IPS-11a (cell line): ENCODE results near the gene ERFL.

ENCODE experiments used
- H3K4me3 ChIP-seq: one replicate; pipeline ENCODE4 v1.5.1; 2013; ENCODE audit warnings: low read depth, low read length, control low read depth

The ERFL gene

DNA sequence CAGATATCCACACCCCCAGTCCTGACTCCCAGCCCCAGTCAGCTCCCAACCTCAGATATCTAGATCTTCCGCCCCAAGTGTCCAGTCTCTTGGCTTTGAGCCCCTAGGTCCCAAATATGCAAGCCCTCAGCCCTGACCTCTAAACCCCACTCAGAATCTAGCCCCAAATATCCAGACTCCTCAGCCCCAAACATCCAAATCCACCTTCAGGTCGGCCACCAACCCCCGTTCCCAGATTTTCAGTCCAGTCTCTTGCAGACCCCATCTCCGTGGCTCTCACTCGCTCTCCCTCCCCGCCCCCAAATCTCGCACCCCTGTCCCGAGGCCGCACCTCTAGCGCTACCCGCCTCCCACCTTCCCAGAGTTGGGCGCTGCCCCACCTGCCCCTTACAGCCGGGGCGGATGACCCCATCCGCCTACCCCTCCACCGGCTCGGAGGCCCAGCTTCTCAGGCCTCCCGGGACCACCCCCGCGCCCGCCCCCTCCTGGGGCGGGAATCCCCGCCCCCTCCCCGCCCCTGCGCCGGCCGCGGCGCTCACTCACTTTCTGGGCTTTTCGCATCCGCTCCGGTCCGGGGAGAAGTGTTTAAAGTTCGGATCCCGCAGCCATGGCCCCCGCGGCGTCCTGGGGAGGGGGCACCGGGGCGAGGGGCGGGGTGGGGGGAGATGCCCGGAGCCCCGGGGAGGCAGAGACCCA, 604 bp downstream of the ERFL start:
- peak overlapping the region; percentile 34 for H3K4me3 ChIP-seq

DNA sequence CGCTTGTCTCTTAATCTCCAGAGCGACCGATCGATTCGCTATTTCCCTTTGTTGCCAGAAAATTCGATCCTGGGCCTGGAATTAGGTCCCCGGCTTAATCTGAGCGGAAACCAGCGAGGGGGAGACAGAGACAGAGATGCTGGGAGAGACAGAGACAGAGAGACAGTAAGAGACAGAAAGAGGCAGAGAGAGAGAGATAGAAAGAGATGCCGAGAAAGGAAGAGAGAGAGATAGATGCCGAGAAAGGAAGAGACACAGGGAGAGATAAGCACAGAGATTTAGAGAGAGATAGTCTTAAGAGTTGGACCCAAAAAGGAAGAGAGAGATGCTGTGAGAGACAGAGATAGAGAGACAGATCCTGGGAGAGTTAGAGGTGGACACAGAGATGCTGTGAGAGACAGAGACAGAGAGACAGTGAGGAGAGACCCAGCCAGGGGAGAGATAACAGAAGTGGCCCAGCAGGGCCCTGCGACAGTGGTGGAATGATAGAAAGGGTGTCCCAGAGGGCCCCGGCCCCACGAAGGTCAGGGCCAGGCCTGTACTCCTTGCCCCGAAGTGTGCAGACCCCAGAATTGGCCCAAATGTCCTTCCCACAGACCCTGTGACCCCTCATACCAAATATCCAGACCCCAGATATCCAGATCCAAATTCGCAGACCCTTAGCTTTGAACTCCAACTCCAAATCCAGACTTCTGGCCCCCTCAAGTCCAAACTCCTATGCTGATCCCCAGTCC, 1.3 kb downstream of the ERFL start:
- no peak overlapping the region for H3K4me3 ChIP-seq

DNA sequence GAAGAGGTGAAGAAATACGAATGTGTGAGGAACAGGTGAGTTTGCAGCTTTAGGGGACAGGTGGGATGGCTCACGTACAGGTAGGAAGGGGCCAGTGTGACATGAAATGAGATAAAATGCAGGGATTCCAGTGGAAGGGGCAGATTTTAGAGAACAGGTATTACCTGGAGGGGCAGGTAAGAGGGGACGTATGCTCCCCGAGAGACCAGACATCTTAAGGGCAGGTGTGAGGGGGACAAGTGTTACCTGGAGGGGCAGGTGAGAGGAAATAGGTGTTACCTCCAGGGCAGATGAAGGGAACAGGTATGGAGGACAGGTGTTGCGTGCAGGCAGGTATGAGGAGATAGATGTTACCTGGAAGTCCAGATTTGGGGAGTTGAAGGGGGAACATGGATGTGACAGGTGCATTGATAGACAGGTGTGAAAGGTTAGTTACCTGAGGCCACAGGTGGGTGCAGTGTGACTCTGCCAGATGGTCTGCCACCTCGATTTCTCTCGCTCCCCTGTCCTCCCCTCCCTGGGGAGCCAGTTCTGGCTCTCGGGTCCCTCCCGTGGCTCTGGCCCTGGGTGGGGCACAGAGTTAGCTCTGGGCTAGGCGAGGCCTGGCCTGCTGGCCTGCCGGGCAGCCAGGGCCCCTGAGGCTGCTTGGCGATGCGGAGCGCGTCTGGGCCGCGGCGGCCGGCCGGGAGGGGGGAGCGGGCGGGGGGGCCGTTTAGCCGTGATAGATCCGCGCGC, 2.1 kb downstream of the ERFL start:
- H3K4me3 ChIP-seq: no peak overlapping the region

DNA sequence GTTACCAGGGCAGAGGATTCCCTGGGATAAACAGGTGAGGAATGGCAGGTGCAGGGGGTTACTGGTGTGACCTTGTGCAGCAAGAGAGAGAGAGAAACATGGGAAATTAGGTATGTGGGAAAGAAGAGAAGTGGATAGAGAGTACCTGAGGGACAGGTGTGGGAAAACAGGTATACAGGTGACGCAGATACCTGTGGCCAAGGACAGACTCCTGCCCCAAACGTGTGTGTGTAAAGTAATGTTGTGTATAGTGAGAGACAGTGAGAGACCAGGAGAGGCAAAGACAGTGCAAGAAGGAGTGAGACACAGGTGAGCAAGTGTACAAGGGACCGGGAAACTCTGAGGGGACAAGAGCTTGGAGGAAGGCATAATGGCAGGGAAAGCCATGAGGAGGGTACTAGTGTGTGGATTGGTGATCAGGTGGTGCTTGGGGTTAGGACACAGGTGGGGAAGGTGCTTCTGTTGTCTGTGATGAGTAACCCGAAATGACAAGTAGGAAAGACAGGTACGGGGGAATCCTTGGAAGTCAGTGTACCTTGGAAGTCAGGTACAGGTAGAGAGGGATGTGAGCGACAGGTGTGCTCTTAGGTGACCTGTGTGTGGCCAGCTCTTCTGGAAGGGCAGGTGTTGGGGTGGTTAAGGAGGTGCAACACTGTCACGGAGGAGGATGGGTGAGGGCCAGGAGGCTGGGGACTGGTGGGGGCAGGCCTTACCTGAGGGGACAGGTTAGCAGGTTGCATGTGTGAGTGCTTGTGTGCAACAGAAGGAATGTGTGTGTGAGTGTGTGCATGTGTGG, 2.8 kb downstream of the ERFL start:
- H3K4me3 ChIP-seq: no peak overlapping the region

DNA sequence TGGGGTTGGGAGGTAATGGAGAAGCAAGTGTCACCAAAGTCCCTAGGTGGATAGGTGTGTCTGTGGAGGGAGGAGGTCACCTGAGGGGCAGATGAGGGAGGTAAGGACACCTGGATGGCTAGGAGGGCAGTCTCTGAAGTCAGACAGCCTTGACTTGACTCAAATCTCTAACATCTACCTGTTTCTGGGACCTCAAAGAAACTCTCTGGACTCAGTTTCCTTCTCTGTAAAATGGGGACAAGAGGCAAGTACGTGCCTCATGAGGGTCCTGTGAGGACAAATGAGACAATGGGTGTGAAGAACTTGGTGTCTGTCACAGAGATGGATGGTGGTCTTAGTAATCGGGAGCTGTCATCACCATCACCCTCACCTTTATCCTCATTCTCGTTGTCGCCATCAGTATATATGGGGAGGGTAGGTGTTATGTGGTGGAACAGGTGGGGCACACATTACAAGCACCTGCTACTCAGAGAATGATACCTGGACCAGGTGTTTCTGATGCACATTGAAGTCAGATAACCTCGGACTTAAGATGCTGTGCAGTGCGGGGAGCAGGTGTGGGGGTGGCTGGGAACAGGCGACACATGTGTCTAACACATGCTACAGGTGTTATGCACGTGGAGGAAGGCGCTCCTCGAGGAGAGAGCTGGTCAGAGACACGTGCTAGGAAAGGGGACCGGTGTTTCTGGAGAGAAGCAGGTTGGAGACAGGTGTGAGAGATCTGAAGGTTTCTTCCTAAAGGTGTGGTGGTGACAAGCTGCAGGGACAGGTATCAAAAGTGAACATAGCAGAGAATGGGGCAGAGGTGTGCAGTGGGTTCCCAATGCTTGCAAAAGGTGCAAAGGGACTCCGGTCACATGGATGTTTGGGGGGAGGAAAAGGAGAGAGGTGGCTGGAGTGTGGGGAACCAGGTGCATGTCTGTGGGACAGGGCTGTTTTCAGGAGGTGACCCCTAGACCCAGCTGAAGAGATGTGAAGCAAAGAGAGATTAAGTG, 3.8 kb downstream of the ERFL start:
- no peak overlapping the region for H3K4me3 ChIP-seq

DNA sequence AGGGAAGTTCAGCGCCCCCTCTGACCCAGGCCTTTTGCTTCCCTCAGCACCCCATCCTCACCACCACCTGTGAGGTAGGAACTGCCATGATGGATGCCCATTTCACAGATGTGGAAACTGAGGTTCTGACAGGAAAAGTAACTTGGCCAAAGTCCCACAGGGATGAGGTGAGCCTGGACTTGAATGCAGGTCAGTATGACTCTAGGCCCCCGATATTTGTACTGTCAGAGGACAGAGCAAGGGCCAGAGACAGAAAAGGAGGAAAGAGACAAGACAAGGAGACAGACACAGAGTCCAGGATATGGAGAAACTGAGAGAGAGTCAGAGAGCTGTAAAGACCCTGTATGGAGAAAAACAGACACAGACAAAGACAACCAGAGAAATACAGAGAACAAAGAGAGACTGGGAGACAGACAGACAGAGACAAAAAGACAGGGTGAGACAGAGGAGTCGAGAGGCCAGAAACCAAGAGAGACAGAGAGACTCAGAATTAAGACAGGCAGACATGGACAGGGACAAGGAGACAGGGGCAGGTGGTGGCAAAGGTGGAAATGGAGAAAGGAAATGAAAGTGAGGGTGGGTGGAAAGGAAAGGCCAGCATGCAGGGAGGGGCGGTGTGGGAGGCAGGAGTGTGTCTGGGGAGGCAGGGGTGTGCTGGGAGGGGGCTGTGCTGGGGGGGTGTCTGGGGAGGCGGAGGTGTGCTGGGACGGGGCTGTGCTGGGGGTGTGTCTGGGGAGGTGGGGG, 5.0 kb downstream of the ERFL start:
- no peak overlapping the region for H3K4me3 ChIP-seq

DNA sequence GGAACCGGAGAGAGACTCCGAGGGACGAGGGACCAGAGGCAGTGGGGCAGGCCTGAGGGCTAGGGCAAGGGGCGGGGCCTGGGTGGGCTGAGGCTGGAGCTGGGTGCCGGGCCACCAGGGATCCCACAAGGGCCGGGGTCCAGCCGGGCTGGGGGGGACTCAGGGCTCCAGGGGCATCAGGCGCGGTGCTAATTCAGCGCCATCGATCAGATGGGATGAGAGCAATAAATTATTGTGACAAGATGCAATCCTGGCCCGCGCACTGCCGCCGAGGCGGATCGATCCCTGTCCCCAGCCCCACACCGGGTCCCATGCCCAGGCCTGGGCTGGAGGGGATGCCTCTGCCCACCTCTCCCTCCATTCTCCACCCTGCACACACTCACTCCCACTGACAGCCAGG, 5.7 kb downstream of the ERFL start:
- no peak overlapping the region for H3K4me3 ChIP-seq

DNA sequence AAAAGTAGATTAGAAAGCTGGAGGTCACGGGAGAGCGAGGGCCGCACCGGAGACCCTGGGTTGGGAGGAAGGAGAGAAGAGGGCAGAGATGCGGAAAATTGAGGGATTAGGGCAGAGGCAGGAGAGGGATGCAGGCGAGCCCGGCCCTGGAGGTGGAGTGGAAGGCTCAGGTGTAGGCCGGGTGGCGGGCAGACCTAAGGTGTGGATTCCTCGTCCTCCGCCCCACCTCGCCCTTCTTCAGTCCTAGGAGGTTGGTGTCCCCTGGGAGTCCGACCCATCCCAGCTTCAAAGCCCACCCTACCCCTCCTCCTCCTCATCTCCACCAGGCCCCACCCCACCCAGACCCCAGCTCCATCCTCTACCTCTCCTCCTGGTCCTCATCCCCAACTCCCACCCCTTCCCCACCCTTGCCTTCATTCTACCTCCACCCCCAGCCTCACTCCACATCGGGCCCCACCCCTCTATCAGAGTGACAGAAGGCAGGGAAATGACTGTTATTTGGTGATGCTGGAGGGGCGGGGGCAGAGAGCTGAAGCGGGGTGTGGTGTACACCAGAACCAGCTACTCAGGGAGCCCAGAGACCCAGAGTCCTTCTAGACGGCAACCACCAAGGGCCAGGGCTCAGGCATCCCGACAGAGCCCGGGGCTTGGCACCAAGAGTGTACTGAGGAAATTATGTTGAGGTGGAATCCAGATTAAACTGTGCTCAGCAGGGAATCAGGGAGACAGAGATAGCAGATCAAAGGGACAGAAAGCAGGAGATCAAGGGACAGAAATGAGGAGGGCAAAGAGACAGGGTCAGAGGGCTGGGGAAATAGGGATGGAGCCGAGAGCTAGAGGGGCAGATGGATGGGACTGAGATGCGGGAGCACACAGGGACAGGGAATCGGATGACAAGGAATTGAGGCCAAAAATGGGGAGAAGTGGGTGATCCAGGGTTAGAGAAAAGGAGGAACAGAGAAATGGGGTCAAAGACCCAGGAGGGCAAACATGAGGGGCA, 6.4 kb downstream of the ERFL start:
- no peak overlapping the region for H3K4me3 ChIP-seq

DNA sequence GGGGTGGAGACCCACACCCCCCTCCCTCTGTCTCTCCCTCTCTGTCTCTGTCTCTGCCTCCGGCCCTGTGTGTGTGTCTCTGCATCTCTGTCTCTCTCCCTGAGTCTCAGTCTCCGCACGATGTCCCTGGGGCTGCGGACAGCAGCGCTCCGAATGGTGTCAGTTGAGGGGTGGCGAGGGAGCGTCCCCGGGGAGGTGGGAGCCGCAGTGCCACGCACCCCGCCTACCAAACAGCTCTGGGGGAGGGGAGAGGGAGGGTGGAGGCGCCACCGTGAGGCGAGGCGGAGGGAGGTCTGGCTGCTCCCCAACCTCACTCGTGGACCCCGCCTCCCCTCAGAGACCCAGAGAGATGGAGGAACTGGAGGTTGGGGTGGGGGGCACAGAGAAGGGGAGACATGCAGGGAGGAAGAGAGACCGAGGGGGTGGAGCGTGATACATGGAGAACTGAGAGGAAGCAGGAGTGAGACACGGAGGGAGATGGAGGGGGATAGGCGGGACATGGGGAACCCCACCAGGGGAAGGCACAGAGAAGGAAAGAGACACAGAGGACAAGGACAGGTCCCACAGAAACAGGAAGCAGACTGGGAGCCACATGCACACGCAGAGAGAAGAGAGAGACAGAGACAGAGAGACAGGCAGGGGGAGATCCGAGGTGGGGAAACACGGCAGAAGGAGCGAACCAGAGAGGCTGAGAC, 7.2 kb downstream of the ERFL start:
- H3K4me3 ChIP-seq: no peak overlapping the region

DNA sequence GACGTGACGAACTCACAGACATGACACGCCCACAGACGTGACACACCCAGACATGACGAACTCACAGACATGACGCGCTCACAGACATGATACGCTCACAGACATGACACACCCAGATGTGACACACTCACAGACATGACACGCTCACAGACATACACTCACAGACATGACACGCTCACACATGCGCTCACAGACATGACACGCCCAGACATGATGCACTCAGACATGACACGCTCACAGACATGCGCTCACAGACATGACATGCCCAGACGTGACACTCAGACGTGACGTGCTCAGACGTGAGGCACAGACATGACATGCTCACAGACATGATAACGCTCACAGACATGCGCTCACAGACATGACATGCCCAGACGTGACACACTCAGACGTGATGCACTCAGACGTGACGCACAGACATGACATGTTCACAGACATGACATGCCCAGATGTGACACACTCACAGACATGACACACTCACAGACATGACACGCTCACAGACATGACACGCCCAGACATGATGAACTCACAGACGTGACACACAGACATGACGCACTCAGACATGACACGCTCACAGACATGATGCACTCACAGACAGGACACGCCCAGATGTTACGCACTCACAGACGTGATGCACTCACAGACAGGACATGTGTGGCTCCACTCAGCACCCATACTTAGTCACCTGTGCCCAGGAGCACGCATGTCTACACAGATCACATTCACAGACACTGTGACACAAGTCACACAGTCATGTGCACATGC, 8.1 kb downstream of the ERFL start:
- no peak overlapping the region for H3K4me3 ChIP-seq

DNA sequence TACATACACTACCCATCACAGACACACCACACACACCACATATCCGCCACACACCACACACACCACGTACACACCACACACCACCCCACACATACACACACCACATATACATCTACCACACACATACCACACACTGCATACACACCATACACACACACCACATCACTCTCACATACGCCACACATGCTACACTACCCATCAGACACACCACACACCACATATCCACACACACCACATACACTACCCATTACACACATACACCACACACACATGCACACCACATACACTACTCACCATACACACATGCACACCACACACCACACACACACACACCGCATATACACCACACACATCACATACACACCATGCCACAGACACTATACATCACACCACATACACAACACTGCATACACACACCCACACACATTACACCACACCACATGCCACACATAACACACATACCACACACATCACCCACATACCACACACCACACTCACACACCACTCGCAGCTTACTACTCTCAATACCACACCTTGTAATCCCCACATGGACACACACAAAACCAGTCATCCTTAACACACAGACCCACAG, 9.5 kb downstream of the ERFL start:
- H3K4me3 ChIP-seq: no peak overlapping the region

DNA sequence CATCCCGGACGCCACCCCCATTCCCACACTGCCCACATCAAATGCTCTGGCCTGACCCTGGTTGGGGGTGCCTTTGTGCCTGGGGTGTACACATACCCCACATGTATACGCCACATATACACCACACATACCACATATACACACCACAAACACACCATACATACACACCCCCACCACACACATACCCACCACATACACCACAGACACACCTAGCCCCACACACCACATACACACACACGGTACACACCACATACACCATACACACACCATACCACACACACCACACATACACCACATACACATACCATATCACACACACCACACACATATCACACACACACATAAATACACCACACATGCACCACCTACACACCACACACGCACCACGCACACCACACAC, 10.2 kb downstream of the ERFL start:
- H3K4me3 ChIP-seq: no peak overlapping the region

DNA sequence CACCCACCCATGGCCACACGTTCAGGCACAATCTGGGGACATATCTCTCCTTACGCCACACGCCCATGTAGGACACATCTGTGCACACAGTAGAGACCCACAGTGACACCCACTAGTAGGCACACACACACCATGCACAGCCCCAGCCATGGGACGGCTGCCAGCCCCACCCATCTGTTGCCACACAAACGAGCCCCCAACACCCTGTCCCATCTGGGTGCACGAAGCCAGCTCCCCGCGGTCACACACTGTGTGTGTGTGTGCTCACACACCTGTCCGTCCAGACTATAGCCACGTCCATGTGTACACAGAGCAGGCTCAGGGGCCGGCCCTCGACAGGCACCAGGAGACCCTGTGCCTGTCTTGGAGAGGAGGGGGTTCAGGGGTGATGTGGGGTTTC, 10.6 kb downstream of the ERFL start:
- no peak overlapping the region for H3K4me3 ChIP-seq

DNA sequence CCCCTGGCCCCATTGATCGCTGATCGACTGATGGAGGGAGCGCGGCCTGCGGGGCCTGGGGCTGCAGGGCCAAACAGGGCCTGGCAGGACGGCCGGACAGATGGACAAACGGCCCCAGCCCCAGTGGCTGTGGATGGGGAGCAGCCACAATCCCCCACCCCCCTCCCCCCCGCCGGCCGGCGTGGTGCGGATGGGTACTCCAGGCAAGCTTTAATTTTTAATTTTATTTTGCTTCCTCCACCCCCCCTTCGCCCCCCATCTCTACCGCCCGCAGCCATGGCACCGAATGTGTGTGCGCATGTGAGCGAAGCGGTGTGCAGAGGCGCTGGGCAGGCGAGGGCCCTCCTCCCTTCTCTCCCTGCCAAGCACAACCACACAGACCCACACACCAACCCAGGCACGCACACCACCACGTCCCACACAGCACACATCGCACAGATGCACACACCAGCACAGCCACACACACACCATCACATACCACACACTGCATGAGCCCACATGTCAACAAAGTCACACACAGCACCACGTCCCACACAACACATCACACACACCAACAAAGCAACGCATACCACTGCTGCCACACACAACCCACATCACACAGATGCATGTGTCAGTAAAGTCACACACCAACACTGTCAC, 12.4 kb downstream of the ERFL start:
- no peak overlapping the region for H3K4me3 ChIP-seq

DNA sequence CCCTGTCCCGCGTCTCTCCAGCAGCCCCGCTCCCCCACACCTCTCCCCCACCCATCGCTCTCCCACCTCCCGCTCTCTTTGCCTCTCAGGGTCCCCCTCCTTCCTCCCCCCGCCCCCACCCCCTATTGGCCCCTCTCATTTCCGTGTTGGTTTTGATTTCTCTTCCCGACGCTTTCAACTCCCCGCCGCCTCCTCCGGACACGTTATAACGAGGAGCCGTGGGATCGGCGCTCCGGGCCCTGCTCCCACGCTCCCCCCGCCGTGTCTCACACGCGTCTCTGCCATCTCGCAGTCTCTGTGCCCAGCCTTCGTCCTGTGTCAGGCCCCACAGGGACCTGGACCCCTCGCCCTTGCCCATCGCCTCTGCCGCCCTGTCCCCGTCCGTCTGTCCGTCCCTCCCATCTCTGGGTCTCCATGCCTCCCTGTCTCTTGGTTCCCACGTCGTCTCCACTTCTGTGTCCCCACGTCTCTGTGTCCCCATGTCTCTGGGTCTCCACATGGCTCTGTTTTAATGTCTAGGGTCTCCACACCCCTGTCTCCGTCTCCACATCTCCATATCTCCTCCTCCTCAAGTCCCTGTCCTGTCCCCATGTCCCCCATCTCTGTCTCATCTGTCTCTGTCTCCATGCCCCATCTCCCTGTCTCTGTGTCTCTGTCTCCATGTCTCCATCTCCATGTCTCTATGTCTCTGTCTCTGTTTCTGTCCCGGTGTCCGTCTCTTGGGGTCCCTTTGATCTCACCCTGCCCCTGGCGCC, 13.1 kb downstream of the ERFL start:
- H3K4me3 ChIP-seq: no peak overlapping the region
